Activated naive CD4-positive, alpha-beta T cell treated with anti-CD3 and anti-CD28 coated beads, Interleukin-2, amount 50 U/mL, for 24 hours (primary cell): ENCODE measurements around the gene AFAP1L2.
"Not testable (repeated sequence)": the region's sequence is repeated elsewhere in the genome, so short reads cannot be mapped to it uniquely, and the experiment has no call there.

Experiments used
- H3K27ac Mint-ChIP-seq: one replicate; pipeline ENCODE4 v1.8.0; 2021; ENCODE audit warnings: mild to moderate bottlenecking, mixed read lengths
- H3K27me3 Mint-ChIP-seq: one replicate; pipeline ENCODE4 v1.8.0; 2021; ENCODE audit warnings: mixed read lengths
- H3K36me3 Mint-ChIP-seq: one replicate; pipeline ENCODE4 v1.8.0; 2021; ENCODE audit warnings: mixed read lengths
- H3K4me1 Mint-ChIP-seq: one replicate; pipeline ENCODE4 v1.8.0; 2021; ENCODE audit warnings: mixed read lengths
- H3K4me3 Mint-ChIP-seq: one replicate; pipeline ENCODE4 v1.8.0; 2021; ENCODE audit warnings: mild to moderate bottlenecking, mixed read lengths
- H3K9me3 Mint-ChIP-seq: one replicate; pipeline ENCODE4 v1.8.0; 2021; ENCODE audit warnings: mixed read lengths

Gene AFAP1L2

GRCh38 chr10:114345701-114346100 is 58.6 kb downstream of the AFAP1L2 start:
- H3K27me3 Mint-ChIP-seq, result no peaks in the 10 kb centered on the region
- no peaks in the 10 kb centered on the region for H3K36me3 Mint-ChIP-seq
- H3K4me3 Mint-ChIP-seq, result no peak overlapping the region
- no peaks in the 10 kb centered on the region for H3K4me1 Mint-ChIP-seq
- no peaks in the 10 kb centered on the region for H3K9me3 Mint-ChIP-seq
- no peak overlapping the region for H3K27ac Mint-ChIP-seq

- no peaks in the 10 kb centered on the region for H3K27me3 Mint-ChIP-seq
- no peak overlapping the region for H3K4me3 Mint-ChIP-seq
- H3K4me1 Mint-ChIP-seq, result no peaks in the 10 kb centered on the region
- no peaks in the 10 kb centered on the region for H3K36me3 Mint-ChIP-seq
- no peaks in the 10 kb centered on the region for H3K9me3 Mint-ChIP-seq
- no peak overlapping the region for H3K27ac Mint-ChIP-seq
These were observed 60.4 kb downstream of the AFAP1L2 start for GRCh38 chr10:114343623-114344505.

GRCh38 chr10:114342976-114343375 is 61.3 kb downstream of the AFAP1L2 start:
- Mint-ChIP-seq H3K4me1 (no peaks in the 10 kb centered on the region), H3K36me3 (no peaks in the 10 kb centered on the region), H3K27ac (no peak overlapping the region), H3K4me3 (no peak overlapping the region), H3K9me3 (no peaks in the 10 kb centered on the region), H3K27me3 (no peaks in the 10 kb centered on the region)

GRCh38 chr10:114340816-114341215 is 63.5 kb downstream of the AFAP1L2 start:
- Mint-ChIP-seq H3K27me3 (no peaks in the 10 kb centered on the region), H3K4me3 (no peak overlapping the region), H3K9me3 (no peaks in the 10 kb centered on the region)

GRCh38 chr10:114337510-114338462 is 66.5 kb downstream of the AFAP1L2 start:
- Mint-ChIP-seq H3K9me3 (no peaks in the 10 kb centered on the region), H3K36me3 (no peaks in the 10 kb centered on the region), H3K4me3 (no peak overlapping the region), H3K4me1 (no peaks in the 10 kb centered on the region), H3K27me3 (no peaks in the 10 kb centered on the region), H3K27ac (no peak overlapping the region)

More at GRCh38 chr10:114340816-114341215, 63.5 kb downstream of the AFAP1L2 start:
- Mint-ChIP-seq H3K36me3 (no peaks in the 10 kb centered on the region), H3K27ac (no peak overlapping the region), H3K4me1 (no peaks in the 10 kb centered on the region)

- Mint-ChIP-seq H3K4me3 (no peak overlapping the region), H3K36me3 (no peaks in the 10 kb centered on the region), H3K4me1 (no peaks in the 10 kb centered on the region), H3K9me3 (no peaks in the 10 kb centered on the region), H3K27ac (no peak overlapping the region), H3K27me3 (no peaks in the 10 kb centered on the region)
These were observed 67.3 kb downstream of the AFAP1L2 start for GRCh38 chr10:114336823-114337509.

GRCh38 chr10:114335614-114336013 is 68.7 kb downstream of the AFAP1L2 start:
- no peak overlapping the region for H3K27ac Mint-ChIP-seq
- no peaks in the 10 kb centered on the region for H3K4me1 Mint-ChIP-seq
- H3K9me3 Mint-ChIP-seq, result no peaks in the 10 kb centered on the region
- no peaks in the 10 kb centered on the region for H3K36me3 Mint-ChIP-seq
- no peaks in the 10 kb centered on the region for H3K27me3 Mint-ChIP-seq
- no peak overlapping the region for H3K4me3 Mint-ChIP-seq

- H3K4me3 Mint-ChIP-seq, result no peak overlapping the region
- H3K27ac Mint-ChIP-seq, result no peak overlapping the region
- H3K4me1 Mint-ChIP-seq, result no peaks in the 10 kb centered on the region
- H3K36me3 Mint-ChIP-seq, result no peaks in the 10 kb centered on the region
- no peaks in the 10 kb centered on the region for H3K27me3 Mint-ChIP-seq
- no peaks in the 10 kb centered on the region for H3K9me3 Mint-ChIP-seq
These were observed 70.0 kb downstream of the AFAP1L2 start for GRCh38 chr10:114334301-114334700.

GRCh38 chr10:114333441-114333840 is 70.9 kb downstream of the AFAP1L2 start:
- not testable (repeated sequence) for H3K4me1 Mint-ChIP-seq, H3K4me3 Mint-ChIP-seq, H3K36me3 Mint-ChIP-seq, H3K27ac Mint-ChIP-seq, H3K9me3 Mint-ChIP-seq, H3K27me3 Mint-ChIP-seq

GRCh38 chr10:114332301-114333192 is 71.8 kb downstream of the AFAP1L2 start:
- H3K36me3 Mint-ChIP-seq, result no peaks in the 10 kb centered on the region
- no peaks in the 10 kb centered on the region for H3K4me1 Mint-ChIP-seq
- no peaks in the 10 kb centered on the region for H3K27me3 Mint-ChIP-seq
- H3K9me3 Mint-ChIP-seq, result no peaks in the 10 kb centered on the region
- H3K4me3 Mint-ChIP-seq, result no peak overlapping the region
- H3K27ac Mint-ChIP-seq, result no peak overlapping the region

- Mint-ChIP-seq H3K4me3 (no peak overlapping the region), H3K36me3 (no peaks in the 10 kb centered on the region), H3K27ac (no peak overlapping the region), H3K27me3 (no peaks in the 10 kb centered on the region), H3K9me3 (no peaks in the 10 kb centered on the region), H3K4me1 (no peaks in the 10 kb centered on the region)
These were observed 74.5 kb downstream of the AFAP1L2 start for GRCh38 chr10:114329634-114330365.

- H3K4me3 Mint-ChIP-seq, result no peak overlapping the region
- no peaks in the 10 kb centered on the region for H3K9me3 Mint-ChIP-seq
- no peaks in the 10 kb centered on the region for H3K36me3 Mint-ChIP-seq
- no peaks in the 10 kb centered on the region for H3K4me1 Mint-ChIP-seq
- H3K27me3 Mint-ChIP-seq, result no peaks in the 10 kb centered on the region
- no peak overlapping the region for H3K27ac Mint-ChIP-seq
These were observed 75.4 kb downstream of the AFAP1L2 start for GRCh38 chr10:114328874-114329273.

- H3K36me3 Mint-ChIP-seq, result no peaks in the 10 kb centered on the region
- H3K27me3 Mint-ChIP-seq, result no peaks in the 10 kb centered on the region
- no peak overlapping the region for H3K27ac Mint-ChIP-seq
- no peak overlapping the region for H3K4me3 Mint-ChIP-seq
- no peaks in the 10 kb centered on the region for H3K9me3 Mint-ChIP-seq
- no peaks in the 10 kb centered on the region for H3K4me1 Mint-ChIP-seq
These were observed 75.9 kb downstream of the AFAP1L2 start for GRCh38 chr10:114328441-114328812.
